A549 (cell line): Measurements from ENCODE around the gene ACTR1A.

Experiments
- BHLHE40 ChIP-seq: IDR thresholded peaks from 2 replicates; pipeline ENCODE4 v1.6.1; 2012; ENCODE audit warnings: low read depth, low read length, inconsistent platforms
- CHD2 ChIP-seq: fragments of 150-350 bp; IDR thresholded peaks from 2 replicates; pipeline ENCODE4 v1.6.1; 2014; ENCODE audit warnings: low read length; ENCODE audit not compliant: partially characterized antibody
- CHD4 ChIP-seq: fragments of 200-600 bp; sonication (generic); IDR thresholded peaks from 2 replicates; pipeline ENCODE4 v1.6.1; 2016; ENCODE audit warnings: antibody characterized with exemption, mild to moderate bottlenecking, borderline replicate concordance
- CTCF ChIP-seq: fragments of >200 bp; sonication (Bioruptor Twin); formaldehyde crosslinking; IDR thresholded peaks from 3 replicates; pipeline ENCODE4 v1.5.1; 2016
- FOSL2 ChIP-seq, 2 experiments: fragments of 450-650 bp in 1 of 2; fragments of >200 bp in 1 of 2; sonication (Bioruptor Twin) in 1 of 2; formaldehyde crosslinking; IDR thresholded peaks; 2 replicates each; pipeline versions ENCODE4 v1.5.0 to v1.6.1; 2016 to 2020; ENCODE audit warnings: mild to moderate bottlenecking in 1 of 2, moderate library complexity in 1 of 2
- HMGXB4 ChIP-seq: fragments of 250-450 bp; sonication (Bioruptor Pico); IDR thresholded peaks from 2 replicates; pipeline ENCODE4 v1.5.0; 2021; ENCODE audit warnings: mild to moderate bottlenecking, moderate library complexity, borderline replicate concordance
- KDM5A ChIP-seq: fragments of 200-600 bp; sonication (generic); IDR thresholded peaks from 2 replicates; pipeline ENCODE4 v1.6.1; 2016; ENCODE audit warnings: antibody characterized with exemption, mild to moderate bottlenecking
- MAX ChIP-seq: IDR thresholded peaks from 2 replicates; pipeline ENCODE4 v1.6.1; 2012
- MYC ChIP-seq: IDR thresholded peaks from 2 replicates; pipeline ENCODE4 v1.6.1; 2012; ENCODE audit warnings: mild to moderate bottlenecking, inconsistent platforms, low read length, improper control_type of control experiment, borderline replicate concordance
- POLR2A ChIP-seq: IDR thresholded peaks from 2 replicates; pipeline ENCODE4 v1.6.1; 2012; ENCODE audit warnings: mild to moderate bottlenecking, low read length
- RCOR1 ChIP-seq: fragments of 150-350 bp; IDR thresholded peaks from 2 replicates; pipeline ENCODE4 v1.6.1; 2014; ENCODE audit warnings: antibody characterized with exemption, low read length, low read depth
- REST ChIP-seq: fragments of 200-600 bp; sonication (generic); IDR thresholded peaks from 2 replicates; pipeline ENCODE4 v1.6.1; 2016; ENCODE audit warnings: antibody characterized with exemption, mild to moderate bottlenecking, moderate library complexity

GRCh38 chr10:102549549-102549948 is 47.0 kb upstream of the ACTR1A start:
- no peak for TF ChIP-seq CHD4
- no peak for TF ChIP-seq CTCF
- TF ChIP-seq MAX: no peak
- TF ChIP-seq FOSL2 (IDR thresholded peaks at IDR 0.05): no peak
- TF ChIP-seq FOSL2 (CRISPR knock-in tag; IDR thresholded peaks at IDR 0.05): no peak
- TF ChIP-seq POLR2A: no peak
- TF ChIP-seq RCOR1: no peak
- TF ChIP-seq MYC: no peak
- no peak for TF ChIP-seq BHLHE40
- no peak for TF ChIP-seq CHD2
- TF ChIP-seq HMGXB4: no peak
- TF ChIP-seq KDM5A: no peak
- TF ChIP-seq REST: no peak
